SJSA1 (cell line): ENCODE data around the gene UGT1A6. TPM values are rescaled to one million over a fixed set of nuclear protein-coding genes. Genes with fewer than 3 reads are reported as not detected.

Experiments used
- DNase-seq, 2 experiments: peaks; one replicate each; pipeline ENCODE4 v3.0.0-alpha.2; 2015 to 2020; ENCODE audit warnings: low spot score in 2 of 2, low read depth in 1 of 2
- H3K27ac ChIP-seq: fragments of 250-450 bp; sonication (Bioruptor Pico); 2 replicates; pipeline ENCODE4 v1.5.1; 2020; ENCODE audit warnings: mild to moderate bottlenecking, moderate library complexity
- H3K27me3 ChIP-seq: fragments of 250-450 bp; sonication (Bioruptor Pico); replicated peaks from 2 replicates; pipeline ENCODE4 v1.5.1; 2020; ENCODE audit warnings: mild to moderate bottlenecking, moderate library complexity
- H3K36me3 ChIP-seq: fragments of 250-450 bp; sonication (Bioruptor Pico); 2 replicates; pipeline ENCODE4 v1.5.1; 2020; ENCODE audit warnings: mild to moderate bottlenecking
- H3K4me1 ChIP-seq: fragments of 250-450 bp; sonication (Bioruptor Pico); replicated peaks from 2 replicates; pipeline ENCODE4 v1.6.1; 2021; ENCODE audit warnings: mild to moderate bottlenecking
- H3K4me3 ChIP-seq: fragments of 250-450 bp; sonication (Bioruptor Pico); 2 replicates; pipeline ENCODE4 v1.5.1; 2020; ENCODE audit warnings: mild to moderate bottlenecking
- H3K9me3 ChIP-seq: fragments of 250-450 bp; sonication (Bioruptor Pico); replicated peaks from 2 replicates; pipeline ENCODE4 v1.5.1; 2020; ENCODE audit warnings: mild to moderate bottlenecking
- total RNA-seq: library from RNA; depleted of rRNA; stranded (reverse); fragments of >200 nt; shearing (Covaris generic); gene quantifications from 2 replicates; pipeline ENCODE4 v1.2.3, GENCODE V29; 2014

The UGT1A6 gene
- total RNA-seq, 1 experiment from 2014 or later, result not detected

DNA sequence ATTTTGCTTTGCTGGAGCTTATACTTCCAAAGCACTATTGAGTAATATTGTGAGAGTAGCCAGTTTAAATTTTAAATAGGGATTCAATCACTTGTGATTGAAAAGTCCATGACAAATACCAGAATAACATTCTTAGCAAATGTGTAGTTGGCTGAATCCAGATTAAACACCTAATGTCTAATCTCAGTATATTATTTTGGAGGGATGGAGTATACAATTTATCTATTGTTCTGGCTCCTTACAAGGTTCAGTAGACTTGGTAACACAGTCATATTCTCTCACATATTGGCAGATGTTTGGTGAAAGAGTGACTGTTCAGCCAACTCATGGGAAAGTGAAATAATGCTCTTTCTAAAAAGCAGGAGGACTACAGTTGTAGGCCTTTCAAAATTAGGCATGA is 18.8 kb upstream of the UGT1A6 start:
- no peaks in the 10 kb centered on the region for H3K4me1 ChIP-seq
- no peak overlapping the region for H3K27ac ChIP-seq
- H3K36me3 ChIP-seq, result no peaks in the 10 kb centered on the region
- no peaks in the 10 kb centered on the region for H3K27me3 ChIP-seq
- no peaks in the 10 kb centered on the region for H3K9me3 ChIP-seq
- DNase-seq, result no peak
- no peak overlapping the region for H3K4me3 ChIP-seq

DNA sequence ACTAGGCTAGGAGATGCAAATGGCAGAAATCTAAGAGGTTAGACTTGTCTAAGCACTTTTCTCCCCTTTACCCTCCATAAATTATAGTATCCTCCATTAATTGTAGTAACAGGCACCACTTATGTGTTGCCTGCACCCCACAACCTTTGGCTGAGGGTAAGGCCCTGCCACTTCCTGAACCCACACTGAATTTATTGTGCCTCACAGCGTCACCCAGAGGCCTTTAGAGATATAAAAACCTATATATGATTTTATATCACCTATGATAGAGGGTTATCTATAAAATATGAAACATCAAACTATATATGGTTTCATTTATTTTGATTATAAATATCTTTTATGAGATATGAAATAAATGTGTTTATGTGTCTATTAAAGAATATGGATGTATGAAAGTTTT is 18.4 kb upstream of the UGT1A6 start:
- DNase-seq, result no peak
- Histone ChIP-seq H3K4me1 (no peaks in the 10 kb centered on the region), H3K4me3 (no peak overlapping the region), H3K27ac (no peak overlapping the region), H3K9me3 (no peaks in the 10 kb centered on the region), H3K27me3 (no peaks in the 10 kb centered on the region), H3K36me3 (no peaks in the 10 kb centered on the region)

DNA sequence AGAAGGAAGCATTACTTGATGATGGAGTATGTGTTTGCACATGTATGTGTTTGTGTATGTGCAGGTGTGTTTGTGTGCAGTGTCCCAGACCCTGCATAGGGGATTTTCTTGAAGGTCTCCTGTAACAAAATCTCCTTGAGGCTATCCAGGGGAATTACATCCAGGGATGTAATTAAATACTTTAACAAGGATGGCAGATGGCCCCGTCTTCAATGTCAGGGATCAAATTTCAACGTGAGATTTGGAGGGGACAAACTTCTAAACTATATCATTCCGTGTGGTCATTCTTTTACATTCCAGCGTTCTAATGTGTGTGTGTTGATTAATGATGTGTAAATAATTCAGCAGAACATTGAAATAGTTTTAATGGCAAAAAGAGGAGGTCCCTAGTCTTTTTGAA is 17.7 kb upstream of the UGT1A6 start:
- Histone ChIP-seq H3K4me1 (no peaks in the 10 kb centered on the region), H3K27me3 (no peaks in the 10 kb centered on the region), H3K27ac (no peak overlapping the region), H3K4me3 (no peak overlapping the region), H3K9me3 (no peaks in the 10 kb centered on the region), H3K36me3 (no peaks in the 10 kb centered on the region)
- no peak for DNase-seq

- Histone ChIP-seq H3K4me3 (no peak overlapping the region), H3K27ac (no peak overlapping the region), H3K36me3 (no peaks in the 10 kb centered on the region), H3K27me3 (no peaks in the 10 kb centered on the region), H3K4me1 (no peaks in the 10 kb centered on the region), H3K9me3 (no peaks in the 10 kb centered on the region)
- DNase-seq, result no peak
These were observed 16.6 kb upstream of the UGT1A6 start for GRCh38 chr2:233676046-233676445.

- no peak overlapping the region for H3K27ac ChIP-seq
- H3K4me3 ChIP-seq, result no peak overlapping the region
- H3K27me3 ChIP-seq, result no peaks in the 10 kb centered on the region
- no peak for DNase-seq
- H3K9me3 ChIP-seq, result no peaks in the 10 kb centered on the region
- H3K36me3 ChIP-seq, result no peaks in the 10 kb centered on the region
- H3K4me1 ChIP-seq, result no peaks in the 10 kb centered on the region
These were observed 13.5 kb upstream of the UGT1A6 start for GRCh38 chr2:233679196-233679595.

- Histone ChIP-seq H3K4me1 (no peaks in the 10 kb centered on the region), H3K9me3 (no peaks in the 10 kb centered on the region), H3K4me3 (no peak overlapping the region), H3K27me3 (no peaks in the 10 kb centered on the region), H3K27ac (no peak overlapping the region), H3K36me3 (no peaks in the 10 kb centered on the region)
- DNase-seq, result no peak
These were observed 12.2 kb upstream of the UGT1A6 start for GRCh38 chr2:233680361-233681045.

DNA sequence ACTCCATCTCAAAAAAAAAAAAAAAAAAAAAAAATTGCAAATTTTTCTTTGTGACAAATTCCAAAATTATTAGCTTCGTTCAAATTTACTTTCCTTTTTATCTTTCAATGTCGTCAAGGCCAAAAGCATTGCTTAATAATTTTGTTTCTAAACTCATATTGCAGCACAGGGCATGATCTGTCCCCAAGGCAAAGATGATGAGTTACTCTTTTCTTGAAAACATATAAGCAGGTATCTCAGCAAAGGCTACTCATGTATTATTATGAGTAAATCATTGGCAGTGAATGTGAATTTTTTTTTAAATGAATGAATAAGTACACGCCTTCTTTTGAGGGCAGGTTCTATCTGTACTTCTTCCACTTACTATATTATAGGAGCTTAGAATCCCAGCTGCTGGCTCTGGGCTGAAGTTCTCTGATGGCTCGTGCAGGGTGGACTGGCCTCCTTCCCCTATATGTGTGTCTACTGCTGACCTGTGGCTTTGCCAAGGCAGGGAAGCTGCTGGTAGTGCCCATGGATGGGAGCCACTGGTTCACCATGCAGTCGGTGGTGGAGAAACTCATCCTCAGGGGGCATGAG is 11.1 kb upstream of the UGT1A6 start, which contains the start of gene UGT1A7:
TSS of gene UGT1A7 (plus strand) at position 381 of the 579 bp plus-strand sequence. CDS start at position 418, 37 bp downstream.
- H3K36me3 ChIP-seq, result no peaks in the 10 kb centered on the region
- no peak for DNase-seq
- H3K27me3 ChIP-seq, result no peaks in the 10 kb centered on the region
- H3K9me3 ChIP-seq, result no peaks in the 10 kb centered on the region
- no peak within 1 kb of the TSS for H3K4me3 ChIP-seq
- H3K27ac ChIP-seq, result no peak within 1 kb of the TSS
- no peaks in the 10 kb centered on the region for H3K4me1 ChIP-seq

DNA sequence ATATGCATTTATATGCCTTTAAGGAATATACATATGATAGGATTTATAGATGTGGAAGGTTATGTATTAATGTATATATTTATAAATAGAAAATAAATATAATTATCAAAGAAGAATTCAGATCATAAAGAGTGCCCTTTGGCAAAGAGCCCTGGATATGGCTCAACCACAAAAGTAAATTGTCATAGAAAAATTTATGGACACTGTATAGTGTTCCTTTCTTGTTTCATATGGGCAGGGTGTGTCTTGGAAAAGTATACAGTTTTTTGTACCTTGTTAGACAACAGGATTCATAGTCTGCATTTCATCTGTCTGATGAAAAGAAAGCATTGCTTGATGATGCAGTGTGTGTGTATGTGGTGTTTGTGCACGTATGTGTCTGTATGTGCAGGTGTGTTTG is 8.1 kb upstream of the UGT1A6 start:
- no peak overlapping the region for H3K4me3 ChIP-seq
- no peak for DNase-seq
- no peak overlapping the region for H3K27ac ChIP-seq
- H3K36me3 ChIP-seq, result no peaks in the 10 kb centered on the region
- H3K9me3 ChIP-seq, result no peaks in the 10 kb centered on the region
- H3K27me3 ChIP-seq, result no peaks in the 10 kb centered on the region
- H3K4me1 ChIP-seq, result no peaks in the 10 kb centered on the region

GRCh38 chr2:233686928-233687327 is 5.8 kb upstream of the UGT1A6 start:
- Histone ChIP-seq H3K4me3 (no peak overlapping the region), H3K4me1 (no peaks in the 10 kb centered on the region), H3K27me3 (no peaks in the 10 kb centered on the region), H3K9me3 (no peaks in the 10 kb centered on the region), H3K36me3 (no peaks in the 10 kb centered on the region), H3K27ac (no peak overlapping the region)
- no peak for DNase-seq

DNA sequence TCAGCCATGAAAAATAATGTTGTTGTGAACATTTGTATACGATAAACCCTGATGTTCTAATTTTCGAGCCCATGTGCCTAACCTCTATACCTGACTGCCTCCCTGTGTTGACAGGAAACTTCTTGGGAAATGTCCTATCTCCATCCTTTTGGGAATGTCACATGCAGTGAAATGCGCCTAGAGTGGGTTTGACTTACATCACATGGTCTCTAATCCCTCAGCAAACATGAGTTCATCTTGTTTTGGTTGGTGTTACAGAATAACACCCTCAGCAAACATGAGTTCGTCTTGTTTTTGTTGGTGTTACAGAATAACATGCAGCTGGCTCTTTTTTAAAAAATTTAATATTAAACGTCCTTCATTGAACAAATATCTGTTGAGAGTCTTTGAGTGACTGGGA is 4.3 kb upstream of the UGT1A6 start:
- Histone ChIP-seq H3K4me1 (no peaks in the 10 kb centered on the region), H3K9me3 (no peaks in the 10 kb centered on the region), H3K27ac (no peak overlapping the region), H3K27me3 (no peaks in the 10 kb centered on the region), H3K4me3 (no peak overlapping the region), H3K36me3 (no peaks in the 10 kb centered on the region)
- no peak for DNase-seq

- Histone ChIP-seq H3K27me3 (no peaks in the 10 kb centered on the region), H3K4me3 (no peak overlapping the region), H3K9me3 (no peaks in the 10 kb centered on the region), H3K27ac (no peak overlapping the region), H3K36me3 (no peaks in the 10 kb centered on the region), H3K4me1 (no peaks in the 10 kb centered on the region)
- DNase-seq, result no peak
These were observed 3.7 kb upstream of the UGT1A6 start for GRCh38 chr2:233689031-233689430.

DNA sequence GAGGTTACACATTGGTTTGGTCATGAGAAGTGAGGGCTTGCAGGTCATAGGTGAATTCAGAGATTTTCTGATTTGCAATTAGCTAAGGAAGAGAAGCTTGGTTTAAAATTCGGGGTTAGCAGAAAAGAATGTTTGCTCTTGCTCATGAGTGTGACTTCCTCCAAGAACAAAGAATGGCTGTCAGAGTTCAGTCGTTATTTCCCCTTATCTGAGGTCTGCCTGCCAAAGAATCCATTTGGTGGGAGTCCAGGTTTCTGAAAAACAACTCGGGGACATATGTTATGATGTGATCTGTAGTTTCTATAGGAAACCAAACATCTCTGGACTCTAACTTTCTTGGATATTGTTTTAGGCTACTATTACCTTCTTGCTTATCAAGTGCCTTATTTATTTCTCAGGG is 3.2 kb upstream of the UGT1A6 start:
- Histone ChIP-seq H3K27me3 (no peaks in the 10 kb centered on the region), H3K4me3 (no peak overlapping the region), H3K9me3 (no peaks in the 10 kb centered on the region), H3K36me3 (no peaks in the 10 kb centered on the region), H3K4me1 (no peaks in the 10 kb centered on the region), H3K27ac (no peak overlapping the region)
- no peak for DNase-seq

GRCh38 chr2:233690444-233690843 is 2.2 kb upstream of the UGT1A6 start:
- DNase-seq, result no peak
- Histone ChIP-seq H3K27ac (no peak overlapping the region), H3K9me3 (no peaks in the 10 kb centered on the region)

GRCh38 chr2:233691443-233692433 is 952 bp upstream of the UGT1A6 start:
- Histone ChIP-seq H3K27ac (no peak overlapping the region), H3K27me3 (no peaks in the 10 kb centered on the region), H3K9me3 (no peaks in the 10 kb centered on the region), H3K4me3 (no peak overlapping the region), H3K4me1 (no peaks in the 10 kb centered on the region), H3K36me3 (no peaks in the 10 kb centered on the region)
- no peak for DNase-seq

More at GRCh38 chr2:233690444-233690843, 2.2 kb upstream of the UGT1A6 start:
- no peaks in the 10 kb centered on the region for H3K4me1 ChIP-seq
- H3K36me3 ChIP-seq, result no peaks in the 10 kb centered on the region
- H3K4me3 ChIP-seq, result no peak overlapping the region
- H3K27me3 ChIP-seq, result no peaks in the 10 kb centered on the region
